Osteoblast (primary cell): ENCODE measurements around the gene VOPP1. TPM values are rescaled to one million over a fixed set of nuclear protein-coding genes. Genes with fewer than 3 reads are reported as not detected.

Experiments
- DNase-seq: peaks from one replicate; pipeline ENCODE4 v3.0.0; 2011; ENCODE audit warnings: low spot score, mixed read lengths; ENCODE audit not compliant: insufficient read length; ENCODE audit errors: missing footprints
- H2AFZ ChIP-seq: 2 replicates; pipeline ENCODE4 v1.6.0; 2011; ENCODE audit warnings: mild to moderate bottlenecking, low read length
- H3K27ac ChIP-seq: 2 replicates; pipeline ENCODE4 v1.5.1; 2011; ENCODE audit warnings: mild to moderate bottlenecking, low read depth, low read length, moderate library complexity
- H3K27me3 ChIP-seq: 2 replicates; pipeline ENCODE4 v1.6.0; 2012; ENCODE audit warnings: mild to moderate bottlenecking, control low read depth, inconsistent platforms, low read length, moderate library complexity; ENCODE audit not compliant: insufficient read depth
- H3K36me3 ChIP-seq: 2 replicates; pipeline ENCODE4 v1.5.1; 2011; ENCODE audit warnings: mild to moderate bottlenecking, low read length, control low read depth, moderate library complexity; ENCODE audit not compliant: insufficient read depth
- H3K4me1 ChIP-seq: 2 replicates; pipeline ENCODE4 v1.5.1; 2011; ENCODE audit warnings: mild to moderate bottlenecking, low read length, control low read depth, moderate library complexity; ENCODE audit not compliant: insufficient read depth
- H3K4me2 ChIP-seq: 2 replicates; pipeline ENCODE4 v1.6.0; 2011; ENCODE audit warnings: mild to moderate bottlenecking, low read length; ENCODE audit not compliant: insufficient read depth
- H3K4me3 ChIP-seq: fragments of 200-600 bp; sonication (generic); 3 replicates; pipeline ENCODE4 v1.5.1; 2012; ENCODE audit warnings: mild to moderate bottlenecking, low read length, inconsistent platforms; ENCODE audit not compliant: insufficient read depth
- H3K79me2 ChIP-seq: 2 replicates; pipeline ENCODE4 v1.6.0; 2012; ENCODE audit warnings: mild to moderate bottlenecking, low read length, control low read depth, inconsistent platforms; ENCODE audit not compliant: insufficient read depth
- H3K9me3 ChIP-seq: 2 replicates; pipeline ENCODE4 v1.5.1; 2011; ENCODE audit warnings: low read depth, low read length, control low read depth
- H4K20me1 ChIP-seq: 2 replicates; pipeline ENCODE4 v1.6.0; 2012; ENCODE audit warnings: mild to moderate bottlenecking, low read length, control low read depth; ENCODE audit not compliant: insufficient read depth
- total RNA-seq: library from RNA; depleted of rRNA; stranded (reverse); fragments of >200 nt; gene quantifications from 2 replicates; pipeline ENCODE4 v1.2.3, GENCODE V29; 2012
- TF ChIP-seq, protein P1 (sequence below): IDR thresholded peaks from 2 replicates; pipeline ENCODE4 v1.5.1; 2011; ENCODE audit warnings: mild to moderate bottlenecking, low read depth, low read length, moderate library complexity; ENCODE audit errors: extremely low read depth

The VOPP1 gene
- total RNA-seq, 1 donor = 74.6 TPM

DNA sequence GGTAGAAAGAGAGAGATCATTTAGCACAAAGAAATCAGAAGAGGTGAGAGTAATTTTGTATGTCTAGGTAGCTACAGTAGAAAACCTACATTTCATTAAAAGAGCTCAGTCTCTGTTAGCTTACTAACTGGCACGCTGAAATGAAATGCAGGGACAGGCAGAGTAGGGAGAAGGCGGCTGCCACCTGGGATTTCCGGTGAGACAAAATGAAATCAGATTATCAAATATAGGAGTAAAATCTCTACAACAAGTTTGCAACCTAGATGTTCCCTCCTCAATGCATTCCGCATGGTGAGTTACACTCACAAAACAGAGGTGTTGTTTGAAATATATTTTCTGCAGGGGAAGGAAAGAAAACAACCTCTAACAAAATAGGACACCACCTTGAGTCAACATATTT is 55.9 kb downstream of the VOPP1 start:
- H3K4me2 ChIP-seq = no peak overlapping the region
- no peaks in the 10 kb centered on the region for H3K9me3 ChIP-seq
- H4K20me1 ChIP-seq = peaks cover under 1% of the 10 kb centered on the region
- TF ChIP-seq, protein P1, sequence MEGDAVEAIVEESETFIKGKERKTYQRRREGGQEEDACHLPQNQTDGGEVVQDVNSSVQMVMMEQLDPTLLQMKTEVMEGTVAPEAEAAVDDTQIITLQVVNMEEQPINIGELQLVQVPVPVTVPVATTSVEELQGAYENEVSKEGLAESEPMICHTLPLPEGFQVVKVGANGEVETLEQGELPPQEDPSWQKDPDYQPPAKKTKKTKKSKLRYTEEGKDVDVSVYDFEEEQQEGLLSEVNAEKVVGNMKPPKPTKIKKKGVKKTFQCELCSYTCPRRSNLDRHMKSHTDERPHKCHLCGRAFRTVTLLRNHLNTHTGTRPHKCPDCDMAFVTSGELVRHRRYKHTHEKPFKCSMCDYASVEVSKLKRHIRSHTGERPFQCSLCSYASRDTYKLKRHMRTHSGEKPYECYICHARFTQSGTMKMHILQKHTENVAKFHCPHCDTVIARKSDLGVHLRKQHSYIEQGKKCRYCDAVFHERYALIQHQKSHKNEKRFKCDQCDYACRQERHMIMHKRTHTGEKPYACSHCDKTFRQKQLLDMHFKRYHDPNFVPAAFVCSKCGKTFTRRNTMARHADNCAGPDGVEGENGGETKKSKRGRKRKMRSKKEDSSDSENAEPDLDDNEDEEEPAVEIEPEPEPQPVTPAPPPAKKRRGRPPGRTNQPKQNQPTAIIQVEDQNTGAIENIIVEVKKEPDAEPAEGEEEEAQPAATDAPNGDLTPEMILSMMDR = no peak
- H3K36me3 ChIP-seq = peaks cover 18% of the 10 kb centered on the region
- no peaks in the 10 kb centered on the region for H3K27me3 ChIP-seq
- no peak overlapping the region for H3K4me3 ChIP-seq
- H3K79me2 ChIP-seq = peaks cover 10% of the 10 kb centered on the region
- no peaks in the 10 kb centered on the region for H3K4me1 ChIP-seq
- H3K27ac ChIP-seq = no peak overlapping the region
- DNase-seq = no peak
- no peak overlapping the region for H2AFZ ChIP-seq

DNA sequence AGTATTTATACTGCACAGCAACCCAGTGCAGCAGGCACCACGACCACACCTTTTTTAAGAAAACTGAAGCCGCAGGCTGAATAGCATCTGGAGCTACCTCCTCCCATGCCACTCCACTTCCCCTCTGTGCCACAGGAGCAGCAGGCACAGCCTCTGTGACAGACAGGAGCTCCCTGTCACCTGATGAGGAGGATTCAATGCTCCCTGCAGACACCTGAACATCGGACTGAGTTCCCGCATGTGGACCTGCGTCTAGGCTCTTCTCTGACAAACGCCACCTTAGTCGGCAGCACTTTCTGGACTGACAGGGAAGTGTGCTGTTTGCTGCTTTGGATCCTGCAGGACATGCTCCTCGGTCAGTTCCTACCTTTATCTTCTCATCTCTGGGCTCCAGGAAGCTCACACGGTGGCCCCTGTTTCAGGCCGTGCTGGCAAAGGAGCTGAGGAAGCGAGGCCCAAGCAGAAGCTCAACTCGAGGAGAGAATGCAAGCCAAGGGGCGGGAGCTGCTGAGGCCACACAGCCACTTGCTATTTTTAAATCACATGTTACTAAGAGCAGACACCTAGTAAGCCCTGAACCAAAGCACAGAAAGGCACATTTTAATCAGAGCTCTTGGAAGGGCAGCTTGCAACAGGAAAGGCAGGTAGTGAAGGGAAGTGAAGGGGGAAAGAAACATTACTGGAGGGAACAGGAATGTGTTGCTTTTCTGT is 56.6 kb downstream of the VOPP1 start:
- H3K27ac ChIP-seq = no peak overlapping the region
- no peaks in the 10 kb centered on the region for H3K27me3 ChIP-seq
- peaks cover 18% of the 10 kb centered on the region for H3K36me3 ChIP-seq
- H4K20me1 ChIP-seq = no peaks in the 10 kb centered on the region
- DNase-seq = no peak
- no peak overlapping the region for H3K4me3 ChIP-seq
- H3K4me1 ChIP-seq = no peaks in the 10 kb centered on the region
- no peak overlapping the region for H2AFZ ChIP-seq
- TF ChIP-seq, protein P1 = no peak
- no peak overlapping the region for H3K4me2 ChIP-seq
- no peaks in the 10 kb centered on the region for H3K9me3 ChIP-seq
- H3K79me2 ChIP-seq = peaks cover 6% of the 10 kb centered on the region

DNA sequence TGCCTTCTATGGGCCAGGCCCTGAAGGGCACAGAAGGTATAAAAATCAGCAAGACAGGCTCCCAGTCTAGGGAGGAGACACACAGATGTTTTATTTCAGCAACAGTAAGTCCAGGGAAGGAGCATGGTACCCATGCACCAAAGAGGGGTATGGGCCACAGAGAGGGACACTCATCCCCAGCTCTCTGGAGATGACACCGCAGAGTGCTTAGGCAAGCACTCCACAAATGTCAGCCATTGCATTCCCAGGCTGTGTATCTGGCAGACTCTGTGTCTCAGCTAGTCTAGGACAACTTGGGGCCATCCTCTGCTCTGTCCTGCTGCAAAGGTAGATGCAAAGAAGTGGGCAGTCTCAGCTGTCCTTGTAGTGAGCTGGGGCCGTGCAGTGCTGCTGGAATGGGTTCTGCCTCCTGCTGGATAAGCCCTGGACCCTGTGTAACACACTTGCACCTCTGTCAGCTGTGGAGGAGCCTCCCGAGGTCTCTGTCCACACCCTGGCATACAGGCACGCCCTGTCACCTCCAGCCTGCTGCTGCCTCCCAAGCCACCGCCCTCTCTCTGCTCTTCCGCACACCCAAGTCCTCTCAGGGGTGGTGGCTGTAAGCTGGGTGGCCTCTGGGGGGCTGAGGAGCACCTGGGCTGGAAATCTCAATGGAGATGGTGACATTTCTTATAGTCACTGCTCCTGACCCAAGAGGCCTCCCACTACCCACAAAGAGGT is 57.6 kb downstream of the VOPP1 start:
- Histone ChIP-seq H3K36me3 (peaks cover 18% of the 10 kb centered on the region), H3K4me2 (no peak overlapping the region), H3K27me3 (no peaks in the 10 kb centered on the region), H4K20me1 (no peaks in the 10 kb centered on the region), H3K27ac (no peak overlapping the region), H3K79me2 (peaks cover 3% of the 10 kb centered on the region), H2AFZ (no peak overlapping the region), H3K9me3 (no peaks in the 10 kb centered on the region), H3K4me1 (no peaks in the 10 kb centered on the region), H3K4me3 (no peak overlapping the region)
- TF ChIP-seq, protein P1 = no peak
- DNase-seq = no peak

DNA sequence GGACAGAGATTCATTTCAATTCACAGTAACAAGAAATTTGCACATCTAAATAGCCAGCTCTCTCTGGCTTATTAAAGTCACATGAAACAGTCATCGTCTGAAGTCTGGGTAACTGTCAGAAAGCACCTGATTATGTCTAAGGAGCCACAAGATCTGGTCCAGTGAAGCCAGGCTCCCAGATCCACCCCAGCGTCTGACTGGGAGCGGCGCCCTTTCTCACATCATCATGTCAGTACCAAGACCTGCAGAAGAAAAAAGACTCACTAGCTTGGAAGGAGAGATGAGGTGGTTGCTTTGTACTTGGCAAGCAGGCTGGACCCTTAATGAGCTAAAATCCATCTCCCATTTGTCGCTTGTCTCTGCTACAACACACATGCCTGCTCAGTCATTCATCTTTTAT is 58.4 kb downstream of the VOPP1 start:
- no peak overlapping the region for H3K4me2 ChIP-seq
- no peaks in the 10 kb centered on the region for H3K9me3 ChIP-seq
- peaks cover 15% of the 10 kb centered on the region for H3K36me3 ChIP-seq
- no peaks in the 10 kb centered on the region for H3K27me3 ChIP-seq
- peaks cover 3% of the 10 kb centered on the region for H3K79me2 ChIP-seq
- H3K27ac ChIP-seq = no peak overlapping the region
- H2AFZ ChIP-seq = no peak overlapping the region
- TF ChIP-seq, protein P1 = no peak
- no peak overlapping the region for H3K4me3 ChIP-seq
- no peaks in the 10 kb centered on the region for H3K4me1 ChIP-seq
- H4K20me1 ChIP-seq = peaks cover 4% of the 10 kb centered on the region
- no peak for DNase-seq
